GM19328 (cell line): ENCODE data around the gene CSAD.
"Not testable (repeated sequence)": the region's sequence is repeated elsewhere in the genome, so short reads cannot be mapped to it uniquely, and the experiment has no call there.

ENCODE experiments used
- ATAC-seq: cut with Tn5 transposase; IDR thresholded peaks from one replicate; pipeline ENCODE4 v1.9.1; 2021; ENCODE audit warnings: mild to moderate bottlenecking, moderate library complexity; ENCODE audit not compliant: unreplicated experiment

CSAD gene

DNA sequence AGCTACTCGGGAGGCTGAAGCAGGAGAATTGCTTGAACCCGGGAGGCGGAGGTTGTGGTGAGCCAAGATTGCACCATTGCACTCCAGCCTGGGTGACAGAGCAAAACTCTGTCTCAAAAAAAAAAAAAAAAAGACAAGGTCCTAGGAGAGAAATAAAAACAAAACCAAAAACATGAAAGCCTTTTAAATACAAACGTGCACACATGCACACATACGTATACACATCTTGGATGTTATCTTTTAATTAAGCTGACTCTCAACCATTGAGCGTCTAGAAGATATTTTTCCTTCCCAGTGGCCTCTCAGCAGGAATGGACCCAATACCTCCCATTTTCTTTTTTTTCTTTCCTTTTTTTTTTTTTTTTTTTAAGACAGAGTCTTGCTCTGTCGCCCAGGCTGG is 68.3 kb downstream of the CSAD start:
- not testable (repeated sequence) for ATAC-seq
